GM21526 (cell line): ENCODE data around the gene GRIN2A.

Experiments used
- ATAC-seq: cut with Tn5 transposase; IDR thresholded peaks from one replicate; pipeline ENCODE4 v1.9.1; 2021; ENCODE audit warnings: moderate library complexity; ENCODE audit not compliant: unreplicated experiment, low FRiP score

The GRIN2A gene

GRCh38 chr16:9800186-9800738 lies 382.0 kb downstream of the GRIN2A start:
- ATAC-seq: no peak

GRCh38 chr16:9798952-9799580 lies 383.2 kb downstream of the GRIN2A start:
- no peak for ATAC-seq

- no peak for ATAC-seq
Observed at GRCh38 chr16:9798474-9798873, 383.8 kb downstream of the GRIN2A start.

- ATAC-seq: no peak
Observed at GRCh38 chr16:9797306-9797705, 384.9 kb downstream of the GRIN2A start.

GRCh38 chr16:9793623-9794022 lies 388.6 kb downstream of the GRIN2A start:
- no peak for ATAC-seq

GRCh38 chr16:9791556-9791955 lies 390.7 kb downstream of the GRIN2A start:
- no peak for ATAC-seq

- no peak for ATAC-seq
Observed at GRCh38 chr16:9790199-9790598, 392.0 kb downstream of the GRIN2A start.

GRCh38 chr16:9787717-9788116 lies 394.5 kb downstream of the GRIN2A start:
- no peak for ATAC-seq

GRCh38 chr16:9780831-9781230 lies 401.4 kb downstream of the GRIN2A start:
- no peak for ATAC-seq

- no peak for ATAC-seq
Observed at GRCh38 chr16:9778849-9779248, 403.4 kb downstream of the GRIN2A start.

- no peak for ATAC-seq
Observed at GRCh38 chr16:9775998-9776397, 406.2 kb downstream of the GRIN2A start.

- ATAC-seq: no peak
Observed at GRCh38 chr16:9773289-9773688, 408.9 kb downstream of the GRIN2A start.

- ATAC-seq: no peak
Observed at GRCh38 chr16:9772526-9773225, 409.6 kb downstream of the GRIN2A start.

- no peak for ATAC-seq
Observed at GRCh38 chr16:9766891-9767290, 415.3 kb downstream of the GRIN2A start.

GRCh38 chr16:9763505-9763904 lies 418.7 kb downstream of the GRIN2A start:
- no peak for ATAC-seq

- no peak for ATAC-seq
Observed at GRCh38 chr16:9761870-9762269, 420.4 kb downstream of the GRIN2A start.

- no peak for ATAC-seq
Observed at GRCh38 chr16:9757687-9758086, 424.5 kb downstream of the GRIN2A start.

GRCh38 chr16:9756434-9756833 lies 425.8 kb downstream of the GRIN2A start:
- no peak for ATAC-seq

- no peak for ATAC-seq
Observed at GRCh38 chr16:9755081-9755480, 427.1 kb downstream of the GRIN2A start.

- ATAC-seq: no peak
Observed at GRCh38 chr16:9741776-9742175, 440.5 kb downstream of the GRIN2A start.

GRCh38 chr16:9739301-9739700 lies 442.9 kb downstream of the GRIN2A start:
- ATAC-seq: no peak

GRCh38 chr16:9738690-9739089 lies 443.5 kb downstream of the GRIN2A start:
- ATAC-seq: no peak
